Bronchial epithelial cell (primary cell): ENCODE data around the gene ARID3A. TPM values are rescaled to one million over a fixed set of nuclear protein-coding genes. Genes with fewer than 3 reads are reported as not detected.

ENCODE experiments used
- DNase-seq: peaks from one replicate; pipeline ENCODE4 v3.0.0-alpha.2; 2010; ENCODE audit warnings: low read depth
- FAIRE-seq: peaks from 2 replicates; lab custom pipeline; 2011; peaks lifted over from hg19 to GRCh38; lab: Jason Lieb, UNC
- H3K27me3 ChIP-seq: 2 replicates; pipeline ENCODE4 v1.5.1; 2011; ENCODE audit warnings: low read length; ENCODE audit not compliant: control insufficient read depth, insufficient read depth
- H3K36me3 ChIP-seq: 2 replicates; pipeline ENCODE4 v1.5.1; 2011; ENCODE audit warnings: low read length; ENCODE audit not compliant: control insufficient read depth, insufficient read depth
- H3K4me3 ChIP-seq: 2 replicates; pipeline ENCODE4 v1.5.1; 2011; ENCODE audit warnings: mild to moderate bottlenecking, low read depth, low read length, control low read depth
- CTCF ChIP-seq: IDR thresholded peaks from 2 replicates; pipeline ENCODE4 v1.5.1; 2011; ENCODE audit warnings: mild to moderate bottlenecking, moderate library complexity, low read length, control low read depth, inconsistent platforms; ENCODE audit not compliant: insufficient read depth, severe bottlenecking
- total RNA-seq: library from RNA; depleted of rRNA; stranded (reverse); fragments of >200 nt; gene quantifications from 2 replicates; pipeline ENCODE4 v1.2.1, GENCODE V29; 2014

Gene ARID3A
- total RNA-seq, 1 donor from 2014 or later = 15.8 TPM

- DNase-seq (peak; percentile 42), FAIRE-seq (no peak)
- no peak overlapping the region for H3K4me3 ChIP-seq
- no peaks in the 10 kb centered on the region for H3K27me3 ChIP-seq
- no peak for TF ChIP-seq CTCF
- H3K36me3 ChIP-seq = peaks cover 24% of the 10 kb centered on the region
Measured at GRCh38 chr19:900302-901111, 25.3 kb upstream of the ARID3A start.

DNA sequence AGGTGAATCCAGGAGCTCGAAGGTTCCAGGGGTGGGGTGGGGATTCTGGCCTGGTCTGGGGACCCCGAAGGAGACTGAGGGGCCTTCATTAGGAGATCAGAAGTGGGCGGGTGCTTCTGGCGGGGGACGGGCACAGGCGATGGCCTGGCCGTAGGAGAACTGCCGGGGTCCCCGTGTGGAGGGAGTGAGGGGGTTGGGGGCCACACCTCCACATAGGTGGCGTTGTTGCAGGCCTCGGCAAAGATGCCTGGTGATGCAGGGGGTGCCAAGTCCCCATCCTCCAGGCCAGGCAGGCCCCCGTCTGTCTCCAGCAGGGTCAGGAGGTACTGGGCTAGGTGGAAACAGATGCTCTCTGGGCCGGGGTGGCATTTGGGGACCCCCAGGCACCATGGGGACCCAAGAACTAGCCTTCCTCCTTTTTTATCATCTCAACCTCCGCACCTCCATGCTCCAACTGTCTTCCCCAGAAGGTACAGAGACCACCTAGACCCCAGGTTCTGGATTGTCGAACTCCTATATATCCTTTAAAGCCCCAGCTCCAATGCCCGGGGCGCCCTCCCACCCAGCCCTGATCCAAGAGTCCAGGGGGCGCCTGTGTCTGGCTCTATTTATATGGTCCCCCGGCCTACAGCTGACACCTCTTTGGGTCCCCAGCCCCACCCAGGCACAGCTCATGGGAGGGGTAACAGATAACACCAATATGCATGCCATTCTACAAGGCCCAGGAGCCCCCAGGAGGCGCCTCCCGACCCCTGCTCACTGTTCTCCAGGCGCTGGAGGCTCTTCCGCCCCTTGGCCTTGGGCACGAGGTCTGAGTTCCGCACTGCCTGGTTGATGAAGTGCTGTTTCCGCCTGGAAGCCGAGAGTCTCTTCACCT is 24.4 kb upstream of the ARID3A start:
- DNase-seq = no peak
- FAIRE-seq = no peak
- H3K36me3 ChIP-seq = peaks cover 27% of the 10 kb centered on the region

DNA sequence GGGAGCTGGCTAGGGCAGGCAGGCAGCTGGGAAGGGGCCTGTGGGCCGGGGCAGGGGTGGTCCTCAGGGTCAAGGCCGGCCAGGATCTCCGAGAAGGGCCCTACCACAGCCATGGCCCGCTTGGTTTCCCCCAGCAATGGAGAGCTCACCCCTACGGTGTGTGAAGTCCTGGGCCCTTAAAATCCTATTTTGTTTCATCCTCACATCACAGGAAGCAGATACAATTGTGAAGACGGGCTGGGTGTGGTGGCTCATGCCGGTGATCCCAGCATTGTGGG is 23.8 kb upstream of the ARID3A start:
- DNase-seq = no peak
- Histone ChIP-seq H3K27me3 (no peaks in the 10 kb centered on the region), H3K4me3 (no peak overlapping the region), H3K36me3 (peaks cover 27% of the 10 kb centered on the region)
- no peak for TF ChIP-seq CTCF
- FAIRE-seq = no peak

More for the DNA sequence above, 24.4 kb upstream of the ARID3A start:
- no peaks in the 10 kb centered on the region for H3K27me3 ChIP-seq
- no peak overlapping the region for H3K4me3 ChIP-seq
- TF ChIP-seq CTCF = no peak

- H3K4me3 ChIP-seq = no peak overlapping the region
- DNase-seq (no peak), FAIRE-seq (no peak)
- H3K27me3 ChIP-seq = no peaks in the 10 kb centered on the region
- no peak for TF ChIP-seq CTCF
- H3K36me3 ChIP-seq = peaks cover 25% of the 10 kb centered on the region
Measured at GRCh38 chr19:902446-903226, 23.2 kb upstream of the ARID3A start.

DNA sequence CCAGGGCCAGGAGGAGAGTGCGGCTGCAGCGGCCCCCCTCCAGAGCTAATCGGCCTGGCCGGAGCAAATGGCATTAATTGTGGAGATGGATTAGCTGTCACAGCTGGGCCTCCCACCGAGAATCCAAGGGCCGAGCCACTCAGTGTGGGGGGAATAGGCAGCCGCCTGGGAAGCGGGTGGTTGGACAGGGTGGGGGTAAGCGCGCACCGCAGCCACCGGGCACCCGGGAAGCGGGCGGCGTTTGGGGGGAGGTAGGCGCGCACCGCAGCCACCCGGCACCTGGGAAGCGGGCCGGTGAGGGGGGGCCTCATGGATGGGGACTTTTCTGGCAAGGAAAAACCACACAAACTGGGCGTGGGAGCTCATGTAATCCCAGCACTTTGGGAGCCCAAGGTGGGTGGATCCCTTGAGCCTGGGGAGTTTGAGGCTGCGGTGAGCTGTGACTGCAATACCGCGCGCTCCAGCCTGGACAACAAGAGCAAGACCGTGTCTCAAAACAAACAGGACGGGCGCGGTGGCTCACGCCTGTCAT is 22.5 kb upstream of the ARID3A start:
- FAIRE-seq (no peak), DNase-seq (no peak)
- H3K4me3 ChIP-seq = no peak overlapping the region
- TF ChIP-seq CTCF = no peak
- H3K36me3 ChIP-seq = peaks cover 24% of the 10 kb centered on the region
- H3K27me3 ChIP-seq = no peaks in the 10 kb centered on the region
